Smooth muscle cell (in vitro differentiated cells): ENCODE measurements around the gene TMEM253. TPM values are rescaled to one million over a fixed set of nuclear protein-coding genes. Genes with fewer than 3 reads are reported as not detected.
A peak's percentile ranks its signal among the peaks of the same experiment; 100 is the strongest.

Experiments used
- DNase-seq: peaks from one replicate; lab custom pipeline; 2025; ENCODE audit not compliant: unreplicated experiment; lab: John Stamatoyannopoulos, UW
- H2AFZ ChIP-seq: fragments of 200-600 bp; sonication (generic); 2 replicates; pipeline ENCODE4 v1.6.0; 2016; ENCODE audit warnings: antibody characterized with exemption, low read depth, mild to moderate bottlenecking
- H3F3A ChIP-seq: fragments of 200-600 bp; sonication (generic); 2 replicates; pipeline ENCODE4 v1.6.0; 2017; ENCODE audit warnings: antibody characterized with exemption, low read depth
- H3K27ac ChIP-seq: fragments of 200-600 bp; sonication (generic); 2 replicates; pipeline ENCODE4 v1.5.1; 2016; ENCODE audit warnings: low read depth, mild to moderate bottlenecking
- H3K27me3 ChIP-seq: fragments of 200-600 bp; sonication (generic); 2 replicates; pipeline ENCODE4 v1.6.1; 2016; ENCODE audit warnings: low read depth, mild to moderate bottlenecking
- H3K36me3 ChIP-seq: fragments of 200-600 bp; sonication (generic); 2 replicates; pipeline ENCODE4 v1.5.1; 2016; ENCODE audit warnings: low read depth
- H3K4me1 ChIP-seq: fragments of 200-600 bp; sonication (generic); 2 replicates; pipeline ENCODE4 v1.5.1; 2016; ENCODE audit warnings: low read depth
- H3K4me2 ChIP-seq: fragments of 200-600 bp; sonication (generic); 2 replicates; pipeline ENCODE4 v1.6.0; 2016; ENCODE audit warnings: mild to moderate bottlenecking
- H3K4me3 ChIP-seq: fragments of 200-600 bp; sonication (generic); 2 replicates; pipeline ENCODE4 v1.5.1; 2016; ENCODE audit warnings: mild to moderate bottlenecking
- H3K79me2 ChIP-seq: fragments of 200-600 bp; sonication (generic); 2 replicates; pipeline ENCODE4 v1.6.0; 2016; ENCODE audit warnings: low read depth, mild to moderate bottlenecking
- H3K9ac ChIP-seq: fragments of 200-600 bp; sonication (generic); 2 replicates; pipeline ENCODE4 v1.6.0; 2016; ENCODE audit warnings: low read depth
- H3K9me3 ChIP-seq: fragments of 200-600 bp; sonication (generic); replicated peaks from 2 replicates; pipeline ENCODE4 v1.5.1; 2016; ENCODE audit warnings: low read depth
- H4K20me1 ChIP-seq: fragments of 200-600 bp; sonication (generic); 2 replicates; pipeline ENCODE4 v1.6.0; 2016; ENCODE audit warnings: low read depth
- WGBS: methylation state at CpG from one replicate; pipeline ENCODE4 v1.1.7; 2016; ENCODE audit warnings: low lambda C conversion rate; 5-methylcytosine and 5-hydroxymethylcytosine counted together
- polyA plus RNA-seq: library from polyadenylated mRNA; unstranded; fragments of >200 nt; fragmentation: Nextera tagmentation; extraction: Ambion mirVana; gene quantifications from 2 replicates; pipeline ENCODE4 v1.2.1, GENCODE V29; 2016
- total RNA-seq: library from RNA; depleted of rRNA; stranded (reverse); fragments of >200 nt; gene quantifications from 2 replicates; pipeline ENCODE4 v1.2.3, GENCODE V29; 2014
- TF ChIP-seq, protein P1 (sequence below): fragments of 200-600 bp; sonication (generic); IDR thresholded peaks from 2 replicates; pipeline ENCODE4 v1.5.1; 2017; ENCODE audit warnings: borderline replicate concordance, mild to moderate bottlenecking, antibody characterized with exemption; ENCODE audit not compliant: insufficient read depth, poor library complexity, severe bottlenecking

The TMEM253 gene
- total and polyA plus RNA-seq, 2 experiments from 2014 or later = 0.41 to 1.0 TPM

DNA sequence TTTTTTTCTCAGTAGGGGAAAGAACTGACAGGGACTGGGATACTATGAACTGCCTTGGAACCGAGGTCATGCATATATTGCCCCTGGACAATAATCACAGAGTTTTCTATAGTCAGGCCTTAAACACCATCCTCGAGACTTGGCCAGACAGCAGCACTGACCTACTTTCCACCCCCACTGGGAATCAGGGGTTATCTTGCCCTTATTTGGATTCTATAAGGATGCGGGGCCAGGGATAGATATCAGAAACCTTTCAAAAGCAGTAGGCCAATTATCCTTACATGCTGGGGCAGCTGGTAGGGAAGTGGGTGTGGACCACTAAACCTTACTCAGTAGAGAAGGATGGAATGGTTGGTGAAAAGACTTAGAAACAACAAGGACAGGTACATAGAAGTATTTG lies 4.4 kb upstream of the TMEM253 start:
- Histone ChIP-seq H3K9me3 (no peaks in the 10 kb centered on the region), H3K36me3 (no peaks in the 10 kb centered on the region), H2AFZ (no peak overlapping the region), H3K4me2 (no peak overlapping the region), H3K4me3 (no peak overlapping the region), H3K9ac (no peak overlapping the region), H3K79me2 (no peaks in the 10 kb centered on the region), H3K4me1 (peaks cover 56% of the 10 kb centered on the region), H3K27me3 (no peaks in the 10 kb centered on the region), H4K20me1 (peaks cover 26% of the 10 kb centered on the region), H3K27ac (peak overlapping the region; percentile 49), H3F3A (peaks cover 38% of the 10 kb centered on the region)
- TF ChIP-seq, protein P1, sequence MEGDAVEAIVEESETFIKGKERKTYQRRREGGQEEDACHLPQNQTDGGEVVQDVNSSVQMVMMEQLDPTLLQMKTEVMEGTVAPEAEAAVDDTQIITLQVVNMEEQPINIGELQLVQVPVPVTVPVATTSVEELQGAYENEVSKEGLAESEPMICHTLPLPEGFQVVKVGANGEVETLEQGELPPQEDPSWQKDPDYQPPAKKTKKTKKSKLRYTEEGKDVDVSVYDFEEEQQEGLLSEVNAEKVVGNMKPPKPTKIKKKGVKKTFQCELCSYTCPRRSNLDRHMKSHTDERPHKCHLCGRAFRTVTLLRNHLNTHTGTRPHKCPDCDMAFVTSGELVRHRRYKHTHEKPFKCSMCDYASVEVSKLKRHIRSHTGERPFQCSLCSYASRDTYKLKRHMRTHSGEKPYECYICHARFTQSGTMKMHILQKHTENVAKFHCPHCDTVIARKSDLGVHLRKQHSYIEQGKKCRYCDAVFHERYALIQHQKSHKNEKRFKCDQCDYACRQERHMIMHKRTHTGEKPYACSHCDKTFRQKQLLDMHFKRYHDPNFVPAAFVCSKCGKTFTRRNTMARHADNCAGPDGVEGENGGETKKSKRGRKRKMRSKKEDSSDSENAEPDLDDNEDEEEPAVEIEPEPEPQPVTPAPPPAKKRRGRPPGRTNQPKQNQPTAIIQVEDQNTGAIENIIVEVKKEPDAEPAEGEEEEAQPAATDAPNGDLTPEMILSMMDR = no peak
- no peak for DNase-seq
- WGBS = 75% methylated on average over 3 of the region's 3 CpGs

DNA sequence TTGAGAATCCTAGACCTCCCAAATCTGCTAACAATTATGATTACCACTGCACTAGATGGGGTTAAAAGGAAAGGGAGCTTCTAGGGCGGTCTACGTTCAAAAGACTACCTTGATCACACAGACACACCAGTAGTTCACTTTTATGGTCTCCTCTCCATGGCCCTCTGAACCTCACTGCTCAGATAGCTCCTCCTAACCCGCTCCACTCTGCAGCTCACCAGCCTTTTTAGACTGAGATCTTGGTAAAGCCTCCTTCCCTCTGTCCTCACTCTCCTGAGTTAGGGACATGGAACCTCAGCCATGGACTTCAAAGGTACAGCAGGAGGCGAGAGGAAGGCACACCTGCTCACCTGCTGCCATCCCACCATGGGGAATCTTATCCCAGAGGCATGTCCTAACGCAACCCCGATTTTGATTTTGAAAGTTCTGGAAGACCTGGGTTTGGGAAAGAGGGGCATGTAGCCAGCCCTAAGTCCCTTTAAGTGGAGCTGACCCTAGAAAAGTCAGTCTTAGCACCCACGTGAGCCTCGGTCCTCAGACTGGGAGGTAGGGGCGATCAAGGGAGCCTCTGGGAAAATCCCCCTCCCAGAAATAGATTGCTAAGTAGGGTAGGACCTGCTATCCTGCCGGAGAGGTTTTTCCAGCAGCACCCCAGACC lies 3.8 kb upstream of the TMEM253 start:
- Histone ChIP-seq H3K36me3 (no peaks in the 10 kb centered on the region), H3K9ac (peak overlapping the region; percentile 11), H3K9me3 (no peaks in the 10 kb centered on the region), H3K79me2 (no peaks in the 10 kb centered on the region), H3K27me3 (no peaks in the 10 kb centered on the region), H3F3A (peaks cover 37% of the 10 kb centered on the region), H3K4me2 (peak overlapping the region; percentile 80), H3K4me3 (peak overlapping the region; percentile 49), H4K20me1 (peaks cover 26% of the 10 kb centered on the region), H3K27ac (peak overlapping the region; percentile 68), H3K4me1 (peaks cover 56% of the 10 kb centered on the region), H2AFZ (no peak overlapping the region)
- WGBS = 46% methylated on average over 10 of the region's 10 CpGs
- no peak for DNase-seq
- TF ChIP-seq, protein P1 = no peak

DNA sequence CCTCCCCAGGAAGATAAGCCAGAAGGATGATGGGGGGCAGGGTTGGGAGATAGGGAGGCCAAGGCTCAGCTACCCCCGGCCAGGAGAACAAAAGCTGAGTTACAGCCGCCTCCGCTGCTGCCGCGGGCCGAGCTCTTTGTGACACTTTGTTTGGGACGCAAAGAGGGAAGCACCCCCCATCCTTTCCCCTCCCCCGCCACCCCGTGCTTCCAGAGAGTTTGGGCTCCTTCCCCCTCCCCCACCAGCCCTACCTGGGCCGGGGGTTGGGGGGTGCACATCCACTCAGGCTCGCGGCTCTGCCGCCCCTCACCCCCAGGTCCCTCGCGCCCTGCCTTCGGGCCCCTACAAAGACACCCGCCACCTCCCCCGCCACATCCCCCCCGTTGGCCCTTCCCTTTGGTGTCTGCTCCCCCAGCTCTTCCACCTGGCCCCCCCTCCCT lies 3.2 kb upstream of the TMEM253 start:
- peaks cover 26% of the 10 kb centered on the region for H4K20me1 ChIP-seq
- no peaks in the 10 kb centered on the region for H3K9me3 ChIP-seq
- no peak overlapping the region for H3K9ac ChIP-seq
- peak overlapping the region; percentile 49 for H3K4me3 ChIP-seq
- peaks cover 37% of the 10 kb centered on the region for H3F3A ChIP-seq
- TF ChIP-seq, protein P1 = no peak
- H3K27ac ChIP-seq = peak overlapping the region; percentile 68
- H3K27me3 ChIP-seq = no peaks in the 10 kb centered on the region
- 4% methylated on average over 7 of the region's 19 CpGs for WGBS
- H2AFZ ChIP-seq = no peak overlapping the region
- no peak for DNase-seq
- H3K36me3 ChIP-seq = no peaks in the 10 kb centered on the region
- peak overlapping the region; percentile 80 for H3K4me2 ChIP-seq
- H3K4me1 ChIP-seq = peaks cover 60% of the 10 kb centered on the region
- H3K79me2 ChIP-seq = no peaks in the 10 kb centered on the region
